ENCODE measurements around the gene EIF2B4.
"Not testable (repeated sequence)": the region's sequence is repeated elsewhere in the genome, so short reads cannot be mapped to it uniquely, and the experiment has no call there.

Gene EIF2B4

GRCh38 chr2:27335311-27335710 is 34.8 kb downstream of the EIF2B4 start:
- no peak for DNase-seq (ENCODE audit: low spot score)

GRCh38 chr2:27324720-27325119 is 45.4 kb downstream of the EIF2B4 start:
- no peak for DNase-seq (ENCODE audit: low spot score)

DNA sequence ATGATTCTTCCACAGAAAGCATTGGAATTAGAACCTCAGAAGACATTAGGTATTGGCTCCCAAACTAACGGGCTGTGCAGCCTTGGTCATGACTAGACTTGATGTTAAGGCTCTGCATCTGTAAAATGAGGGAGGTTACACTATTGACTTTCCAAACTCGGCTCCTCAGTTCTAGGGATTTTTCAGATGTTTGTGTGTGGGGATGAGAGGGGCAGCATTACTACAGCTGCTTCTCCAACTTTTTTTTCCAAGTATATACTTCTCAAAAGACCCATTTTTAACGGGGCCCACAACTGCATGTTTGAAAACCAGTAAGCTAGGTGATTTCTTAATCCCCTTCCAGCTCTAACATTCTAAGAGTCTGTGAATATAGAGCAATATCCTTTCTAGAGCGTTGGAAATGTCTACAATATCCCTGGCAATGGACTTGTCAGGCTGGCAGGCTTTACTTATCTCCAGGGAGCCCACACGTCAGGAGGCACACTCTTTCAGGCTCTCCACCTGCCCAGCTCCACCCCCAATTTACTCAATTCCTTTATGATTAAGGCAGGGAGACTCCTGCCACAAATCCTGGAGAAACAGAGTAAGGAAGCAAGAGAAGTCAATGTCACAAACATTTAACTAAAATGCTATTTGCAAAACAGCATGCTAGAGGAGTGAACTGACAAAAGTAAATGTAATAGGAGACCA is 46.4 kb downstream of the EIF2B4 start:
- no peak for DNase-seq (ENCODE audit: low spot score)

DNA sequence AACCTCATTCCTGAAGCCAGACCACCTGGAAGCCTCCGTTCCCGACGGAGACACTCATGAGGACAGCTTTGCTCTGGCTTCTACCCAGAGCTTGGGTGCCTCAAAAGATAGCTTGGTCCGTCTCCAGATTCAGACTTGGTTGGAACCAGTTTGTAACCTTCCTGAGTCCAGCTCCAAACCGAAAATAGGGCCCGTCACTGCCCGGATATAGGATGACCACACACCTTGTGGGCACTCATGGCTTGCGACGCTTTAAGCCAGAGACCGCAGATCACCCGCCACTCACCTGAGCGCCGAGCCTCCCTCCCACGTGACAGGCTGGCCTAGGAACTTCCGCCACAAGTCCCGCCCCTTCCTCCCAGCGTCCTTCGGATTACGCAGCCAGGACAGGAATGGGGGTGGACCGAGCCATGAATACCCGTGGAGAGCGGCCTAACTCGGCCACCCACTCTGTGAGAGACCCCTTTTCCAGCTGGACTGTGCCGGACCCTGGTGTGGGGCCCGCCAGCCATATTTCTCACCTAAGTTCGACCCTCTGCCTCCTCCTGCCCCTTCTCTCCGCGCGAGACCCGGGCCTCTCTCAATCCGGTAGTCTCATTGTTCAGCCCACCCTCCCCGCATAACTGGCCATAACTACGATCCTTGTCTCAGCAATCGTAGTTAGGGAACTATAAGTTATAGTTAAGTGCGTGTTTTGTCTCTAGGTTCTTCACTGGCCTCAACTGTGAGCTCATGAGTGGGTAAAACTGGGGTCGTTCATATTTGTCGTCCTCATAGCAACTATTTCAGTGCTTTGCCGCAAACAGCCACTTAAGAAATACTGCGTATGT is 47.2 kb downstream of the EIF2B4 start, which contains the start of gene MPV17:
TSS of gene MPV17 (minus strand) at position 332 of the 830 bp plus-strand sequence. CDS start 580 bp downstream, outside the sequence.
- DNase-seq (ENCODE audit: low spot score) = peak; percentile 86

GRCh38 chr2:27322301-27322765 is 47.8 kb downstream of the EIF2B4 start:
- no peak for DNase-seq (ENCODE audit: low spot score)

DNA sequence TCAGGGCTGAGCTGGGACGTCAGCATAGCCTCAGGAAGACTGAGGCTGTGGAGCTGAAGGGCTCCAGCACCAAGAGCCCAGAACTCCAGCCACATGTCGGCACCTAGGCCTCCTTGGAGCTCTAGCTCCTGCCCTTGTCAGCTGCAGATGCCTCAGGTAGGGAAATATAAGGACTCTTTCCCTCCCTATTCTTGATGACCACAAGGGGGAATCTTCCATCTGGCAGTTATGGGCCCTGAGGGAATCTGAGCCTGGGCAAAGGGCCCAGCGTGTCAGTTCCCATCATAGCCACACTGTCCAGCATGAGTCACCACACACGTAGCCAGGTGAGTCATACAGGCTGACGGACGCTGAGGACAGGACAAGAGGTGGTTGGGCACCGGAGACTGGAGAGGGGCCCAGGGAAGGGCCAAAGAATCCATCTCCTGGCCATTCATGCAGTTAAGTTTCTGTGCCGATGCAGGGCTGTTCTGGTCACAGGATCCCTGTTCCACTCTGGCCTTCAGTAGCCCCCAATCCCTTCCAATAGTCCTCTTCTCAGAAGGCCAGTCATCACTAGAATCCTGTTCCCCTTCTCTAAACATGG is 49.1 kb downstream of the EIF2B4 start:
- no peak for DNase-seq (ENCODE audit: low spot score)

GRCh38 chr2:27319839-27320238 is 50.3 kb downstream of the EIF2B4 start:
- DNase-seq (ENCODE audit: low spot score) = not testable (repeated sequence)

GRCh38 chr2:27316655-27317412 is 53.3 kb downstream of the EIF2B4 start:
- no peak for DNase-seq (ENCODE audit: low spot score)

GRCh38 chr2:27315122-27315521 is 55.0 kb downstream of the EIF2B4 start:
- no peak for DNase-seq (ENCODE audit: low spot score)

DNA sequence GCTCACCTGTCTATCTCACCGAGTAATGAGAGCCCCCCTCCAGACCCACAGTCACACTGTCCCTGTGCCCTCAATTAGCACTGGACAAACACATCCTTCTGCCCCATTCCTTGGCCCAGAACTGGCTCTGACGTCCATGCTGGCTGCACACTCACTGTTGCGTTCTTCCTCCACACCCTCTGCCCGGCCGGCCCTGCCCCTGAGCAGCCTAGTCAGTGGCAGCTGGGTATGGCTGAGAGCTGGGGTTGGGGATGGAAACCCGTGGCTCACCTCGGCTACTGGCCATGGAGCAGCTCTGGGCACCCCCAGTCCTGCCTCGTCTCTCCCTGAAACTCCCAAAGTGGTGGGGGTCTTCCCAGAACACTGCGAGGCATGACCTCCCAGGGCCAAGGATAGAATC is 55.4 kb downstream of the EIF2B4 start:
- DNase-seq (ENCODE audit: low spot score) = no peak
